Stimulated activated CD8-positive, alpha-beta memory T cell treated with anti-CD3 and anti-CD28 coated beads, Interleukin-7, amount 100 ng/mL, for 1 hour (primary cell): Measurements from ENCODE around the gene HTR1B.

ENCODE experiments used
- DNase-seq, 2 donors: peaks; one replicate each; pipeline ENCODE4 v3.0.0-alpha.2; 2020; ENCODE audit warnings: low read depth in 2 of 2

HTR1B gene, protein sequence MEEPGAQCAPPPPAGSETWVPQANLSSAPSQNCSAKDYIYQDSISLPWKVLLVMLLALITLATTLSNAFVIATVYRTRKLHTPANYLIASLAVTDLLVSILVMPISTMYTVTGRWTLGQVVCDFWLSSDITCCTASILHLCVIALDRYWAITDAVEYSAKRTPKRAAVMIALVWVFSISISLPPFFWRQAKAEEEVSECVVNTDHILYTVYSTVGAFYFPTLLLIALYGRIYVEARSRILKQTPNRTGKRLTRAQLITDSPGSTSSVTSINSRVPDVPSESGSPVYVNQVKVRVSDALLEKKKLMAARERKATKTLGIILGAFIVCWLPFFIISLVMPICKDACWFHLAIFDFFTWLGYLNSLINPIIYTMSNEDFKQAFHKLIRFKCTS

GRCh38 chr6:77463308-77463860, at the start of gene HTR1B:
Gene HTR1B, minus strand, starts transcription at chr6:77463491. Its CDS starts 88 bp downstream, at chr6:77463403.
- DNase-seq = no peak

DNA sequence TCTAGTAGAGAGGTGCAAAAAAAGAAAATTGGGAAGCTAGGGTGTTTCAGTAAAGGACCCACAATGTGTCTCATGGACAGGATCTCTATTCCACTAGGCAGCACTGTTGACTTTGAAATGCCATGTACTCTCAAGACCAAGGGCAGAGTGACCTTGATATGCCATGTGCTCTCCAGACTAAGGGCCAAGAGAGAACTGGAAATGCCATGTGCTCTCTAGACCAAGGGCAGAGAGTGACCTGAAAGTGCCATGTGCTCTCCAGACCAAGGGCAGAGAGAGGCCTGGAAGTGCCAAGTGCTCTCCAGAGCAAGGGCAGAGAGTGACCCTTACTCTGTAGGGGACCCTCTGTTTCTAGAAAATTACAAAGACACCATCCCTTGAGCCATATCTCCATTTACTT, 49.3 kb upstream of the HTR1B start:
- DNase-seq = no peak

- no peak for DNase-seq
Observed at GRCh38 chr6:77511860-77512259, 48.6 kb upstream of the HTR1B start.

- no peak for DNase-seq
Observed at GRCh38 chr6:77502981-77503380, 39.7 kb upstream of the HTR1B start.

DNA sequence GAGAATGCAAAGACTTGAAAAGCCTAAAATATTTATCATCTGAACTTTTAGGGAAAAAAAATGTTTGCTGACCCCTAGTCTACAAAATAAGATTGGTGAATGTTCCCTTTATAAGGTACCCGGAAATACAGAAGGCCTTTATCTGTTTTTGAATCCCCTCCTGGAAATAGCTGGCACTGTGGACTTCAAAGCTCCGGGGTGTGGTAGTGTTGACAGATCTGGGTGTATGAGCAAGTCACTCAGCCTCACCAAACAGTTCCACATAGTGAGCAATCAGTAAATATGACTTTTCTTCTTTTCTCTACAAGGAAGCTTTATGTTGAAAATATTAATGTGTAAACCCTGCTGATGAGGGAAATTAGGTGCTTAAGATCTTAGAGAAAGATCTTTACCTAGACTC, 29.2 kb upstream of the HTR1B start:
- no peak for DNase-seq

DNA sequence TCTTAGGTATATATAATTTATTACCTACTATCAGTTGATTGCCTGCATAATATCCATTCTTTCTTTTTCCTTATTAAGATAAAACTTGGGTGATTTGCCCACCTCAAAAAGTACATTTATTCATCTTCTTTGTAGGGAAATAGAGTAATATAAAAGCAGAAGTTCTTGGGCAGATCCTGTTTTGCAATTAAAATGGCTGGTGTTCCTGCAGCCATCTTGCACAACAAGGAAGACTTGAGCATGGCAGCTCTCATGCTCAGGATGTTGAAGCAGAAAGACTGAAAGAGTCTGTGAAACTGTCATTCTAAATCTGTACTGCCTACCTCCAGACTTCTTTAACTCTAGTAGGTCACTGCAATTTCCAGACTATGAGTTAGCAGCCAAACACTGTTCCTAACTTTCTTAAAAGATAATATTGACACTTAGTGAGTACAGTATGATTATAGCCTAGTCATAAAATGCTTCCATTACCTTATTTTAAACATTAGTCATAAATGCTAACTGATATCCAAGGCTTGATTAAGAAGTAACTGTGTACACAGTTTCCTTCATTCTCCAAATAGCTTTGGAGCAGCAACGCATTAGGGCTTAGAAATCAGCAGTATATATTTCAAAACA, 24.6 kb upstream of the HTR1B start:
- no peak for DNase-seq

GRCh38 chr6:77482981-77483380, 19.7 kb upstream of the HTR1B start:
- no peak for DNase-seq

GRCh38 chr6:77474973-77475372, 11.7 kb upstream of the HTR1B start:
- DNase-seq = no peak

GRCh38 chr6:77474286-77474956, 11.1 kb upstream of the HTR1B start:
- DNase-seq = no peak

GRCh38 chr6:77470983-77471382, 7.7 kb upstream of the HTR1B start:
- DNase-seq = no peak

- DNase-seq = no peak
Observed at GRCh38 chr6:77468939-77469338, 5.6 kb upstream of the HTR1B start.

DNA sequence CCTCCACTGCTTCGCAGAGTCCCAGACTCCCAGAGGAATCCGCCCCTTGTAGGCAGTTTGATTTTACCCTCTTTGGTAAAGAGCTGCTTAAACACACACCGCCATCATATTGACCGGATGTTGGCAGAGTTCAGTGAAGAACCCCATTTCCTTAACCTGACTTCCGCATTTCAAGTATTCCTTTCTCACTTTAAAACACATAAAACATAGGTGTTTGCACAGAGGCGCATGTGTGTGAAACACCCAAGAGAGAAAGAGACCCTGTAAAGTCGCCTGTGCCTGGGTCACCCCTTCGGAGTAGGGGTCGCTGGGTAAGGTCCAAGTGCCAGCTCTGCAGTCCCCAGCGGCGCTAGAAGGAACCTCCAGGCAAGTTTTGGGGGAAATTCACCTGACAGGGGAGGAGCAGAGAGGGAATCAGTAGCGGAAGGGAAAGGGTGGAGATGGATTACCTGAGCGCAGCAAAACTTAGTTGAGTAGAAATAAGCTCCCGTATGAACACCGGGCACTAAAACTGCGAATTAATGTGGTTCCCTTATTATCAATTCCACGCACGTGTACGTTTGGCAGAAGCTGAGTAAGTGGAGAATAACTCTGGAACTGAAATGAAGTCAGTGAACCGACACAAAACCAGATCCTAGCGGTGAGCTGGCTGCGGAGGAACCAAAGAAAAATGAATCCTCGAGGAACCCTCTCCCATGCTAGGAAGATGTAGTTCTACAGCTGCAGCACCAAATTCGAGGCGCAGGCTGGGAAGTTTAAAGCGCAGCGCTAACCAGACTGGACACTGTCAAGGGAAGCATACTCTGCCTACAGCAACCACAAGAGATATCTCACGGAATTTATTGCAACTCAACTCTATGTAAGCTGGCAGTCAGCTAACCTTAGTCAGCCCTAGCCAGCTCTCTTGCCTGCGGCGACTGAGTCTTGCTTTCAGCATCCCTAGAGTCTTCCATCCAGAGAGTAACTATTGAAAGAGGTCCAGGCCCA, 3.5 kb upstream of the HTR1B start:
- DNase-seq = no peak

- no peak for DNase-seq
Observed at GRCh38 chr6:77466055-77466450, 2.8 kb upstream of the HTR1B start.

DNA sequence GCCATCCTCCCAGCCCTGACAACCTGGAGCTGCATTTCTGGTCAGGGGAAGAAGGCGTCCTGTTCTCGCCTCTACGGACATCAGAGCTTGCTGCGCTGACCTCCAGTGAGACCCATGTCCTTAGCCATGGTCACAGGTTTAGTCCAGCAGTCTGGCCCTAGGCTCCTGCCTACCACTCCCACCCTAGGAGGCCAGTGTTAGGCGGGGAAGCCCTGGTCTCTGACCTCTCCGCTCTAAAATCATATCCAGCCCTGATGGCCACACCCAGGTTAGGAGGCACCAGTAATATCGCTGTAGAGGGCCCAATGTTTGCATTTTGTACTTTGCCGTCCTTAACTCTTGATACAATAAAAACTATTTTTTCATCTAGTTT, 1.2 kb upstream of the HTR1B start:
- DNase-seq = no peak

GRCh38 chr6:77463861-77464494, 687 bp upstream of the HTR1B start:
- DNase-seq = no peak

- no peak for DNase-seq
Observed at GRCh38 chr6:77462359-77463307, 658 bp downstream of the HTR1B start.

- DNase-seq = no peak
Observed at GRCh38 chr6:77461796-77462195, 1.5 kb downstream of the HTR1B start.

DNA sequence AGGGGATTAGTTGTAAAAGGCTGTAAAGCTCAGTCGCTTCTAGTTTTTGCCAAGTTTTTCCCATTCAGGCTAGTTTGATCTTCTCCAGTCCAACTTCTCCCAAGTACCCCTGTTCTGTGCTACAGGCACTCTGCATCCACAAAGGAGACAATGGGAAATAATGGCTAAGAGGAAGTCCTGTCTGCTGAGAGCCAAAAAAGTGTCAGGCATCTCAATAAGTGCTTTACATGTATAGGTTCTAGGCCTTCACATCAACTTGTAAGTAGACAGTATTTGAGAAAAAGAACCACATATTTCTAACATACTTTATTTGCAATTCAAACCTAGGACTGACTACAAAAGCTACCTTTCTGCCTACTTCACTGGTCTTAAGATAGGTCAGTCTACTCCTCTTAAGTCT, 4.9 kb downstream of the HTR1B start:
- no peak for DNase-seq

DNA sequence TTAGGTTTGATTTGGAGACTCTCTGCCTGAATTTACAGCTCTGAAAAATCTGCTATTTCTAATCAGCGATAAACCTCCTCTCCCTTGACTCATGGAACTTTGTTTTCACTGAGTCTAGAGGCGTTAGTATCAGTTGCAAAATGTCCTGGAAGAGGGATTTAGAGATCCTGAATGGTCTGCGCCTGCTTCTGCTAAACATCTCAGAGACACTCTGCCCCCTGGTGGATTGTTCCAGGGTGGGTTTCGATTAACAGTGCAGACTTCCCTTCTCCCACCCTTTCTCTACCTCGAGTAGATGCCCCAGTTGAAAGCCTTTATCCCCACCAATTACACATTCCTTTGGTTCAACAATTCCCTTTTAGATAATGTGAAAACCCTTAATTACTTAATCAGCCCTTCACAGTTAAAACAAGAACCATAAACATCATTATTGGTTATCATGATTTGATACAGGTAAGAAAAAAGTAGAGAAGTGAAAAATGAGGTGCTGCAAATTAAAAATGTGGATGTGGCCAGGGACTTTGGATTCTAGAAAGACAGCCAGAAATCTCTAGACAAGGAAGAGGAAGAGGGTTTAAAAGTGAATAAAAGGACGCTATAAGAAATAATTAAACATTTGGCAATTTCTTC, 5.5 kb downstream of the HTR1B start:
- DNase-seq = no peak
